DMS153 (cell line): Measurements from ENCODE around the gene ZNF613.
"Not testable (repeated sequence)": the region's sequence is repeated elsewhere in the genome, so short reads cannot be mapped to it uniquely, and the experiment has no call there.

ENCODE experiments used
- DNase-seq: peaks from one replicate; lab custom pipeline; 2025; lab: John Stamatoyannopoulos, UW

The ZNF613 gene

DNA sequence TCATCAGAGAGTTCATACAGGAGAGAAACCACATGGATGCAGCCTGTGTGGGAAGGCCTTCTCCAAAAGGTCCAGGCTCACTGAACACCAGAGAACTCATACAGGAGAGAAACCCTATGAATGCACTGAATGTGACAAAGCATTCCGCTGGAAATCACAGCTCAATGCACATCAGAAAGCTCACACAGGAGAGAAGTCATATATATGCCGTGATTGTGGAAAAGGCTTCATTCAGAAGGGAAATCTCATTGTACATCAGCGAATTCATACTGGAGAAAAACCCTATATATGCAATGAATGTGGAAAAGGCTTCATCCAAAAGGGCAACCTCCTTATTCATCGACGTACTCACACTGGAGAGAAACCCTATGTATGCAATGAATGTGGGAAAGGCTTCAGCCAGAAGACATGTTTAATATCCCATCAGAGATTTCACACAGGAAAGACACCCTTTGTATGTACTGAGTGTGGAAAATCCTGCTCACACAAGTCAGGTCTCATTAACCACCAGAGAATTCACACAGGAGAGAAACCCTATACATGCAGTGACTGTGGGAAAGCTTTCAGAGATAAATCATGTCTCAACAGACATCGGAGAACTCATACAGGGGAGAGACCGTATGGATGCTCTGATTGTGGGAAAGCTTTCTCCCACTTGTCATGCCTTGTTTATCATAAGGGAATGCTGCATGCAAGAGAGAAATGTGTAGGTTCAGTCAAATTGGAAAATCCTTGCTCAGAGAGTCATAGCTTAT lies 17.7 kb downstream of the ZNF613 start:
- no peak for DNase-seq

- no peak for DNase-seq
Observed at GRCh38 chr19:51946602-51947001, 19.3 kb downstream of the ZNF613 start.

DNA sequence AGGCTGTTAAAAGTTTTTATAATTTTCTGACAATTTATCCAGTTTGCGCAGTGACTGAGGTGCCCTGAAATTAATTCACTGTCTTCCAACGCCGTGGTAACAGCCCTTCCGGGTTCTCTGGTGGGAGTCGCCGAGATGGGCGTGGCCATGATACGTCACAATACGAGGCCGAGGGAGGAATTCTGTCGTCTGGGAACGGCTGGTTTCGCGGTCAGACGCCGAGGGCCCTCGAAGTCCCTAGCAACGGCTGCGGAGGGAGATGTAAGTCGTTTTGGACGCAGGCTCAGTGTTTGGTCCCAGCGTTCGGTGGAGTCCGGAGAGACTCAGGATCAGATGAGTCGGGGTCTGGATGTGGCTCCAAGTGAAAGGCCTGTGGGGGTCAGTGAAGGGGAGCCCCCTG lies 21.7 kb downstream of the ZNF613 start:
- DNase-seq = no peak

DNA sequence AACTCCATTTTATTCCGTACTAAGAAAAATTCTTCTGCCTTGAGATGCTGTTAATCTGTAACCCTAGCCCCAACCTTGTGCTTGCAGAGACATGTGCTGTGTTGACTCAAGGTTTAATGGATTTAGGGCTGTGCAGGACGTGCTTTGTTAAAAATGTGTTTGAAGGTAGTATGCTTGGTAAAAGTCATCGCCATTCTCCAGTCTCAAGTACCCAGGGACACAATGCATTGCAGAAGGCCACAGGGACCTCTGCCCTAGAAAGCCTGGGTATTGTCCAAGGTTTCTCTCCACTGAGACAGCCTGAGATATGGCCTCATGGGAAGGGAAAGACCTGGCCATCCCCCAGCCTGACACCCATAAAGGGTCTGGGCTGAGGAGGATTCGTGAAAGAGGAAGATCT lies 30.6 kb downstream of the ZNF613 start:
- not testable (repeated sequence) for DNase-seq

GRCh38 chr19:51959791-51960190 lies 32.5 kb downstream of the ZNF613 start:
- DNase-seq = no peak

DNA sequence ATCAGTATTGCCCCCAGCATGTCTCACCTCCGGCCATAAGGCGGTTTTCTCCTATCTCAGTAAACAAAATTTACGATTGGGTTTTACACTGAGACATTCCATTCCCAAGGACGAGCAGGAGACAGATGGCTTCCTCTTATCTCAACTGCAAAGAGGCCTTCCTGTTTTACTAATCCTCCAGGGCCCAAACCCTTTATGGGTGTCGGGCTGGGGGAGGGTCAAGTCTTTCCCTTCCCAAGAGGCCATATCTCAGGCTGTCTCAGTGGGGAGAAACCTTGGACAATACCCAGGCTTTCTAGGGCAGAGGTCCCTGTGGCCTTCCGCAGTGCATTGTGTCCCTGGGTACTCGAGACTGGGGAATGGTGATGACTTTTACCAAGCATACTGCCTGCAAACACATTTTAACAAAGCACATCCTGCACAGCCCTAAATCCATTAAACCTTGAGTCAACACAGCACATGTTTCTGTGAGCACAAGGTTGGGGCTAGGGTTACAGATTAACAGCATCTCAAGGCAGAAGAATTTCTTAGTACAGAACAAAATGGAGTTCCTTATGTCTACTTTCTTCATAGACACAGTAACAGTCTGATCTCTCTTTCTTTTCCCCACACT lies 33.5 kb downstream of the ZNF613 start:
- DNase-seq = peak; percentile 8

DNA sequence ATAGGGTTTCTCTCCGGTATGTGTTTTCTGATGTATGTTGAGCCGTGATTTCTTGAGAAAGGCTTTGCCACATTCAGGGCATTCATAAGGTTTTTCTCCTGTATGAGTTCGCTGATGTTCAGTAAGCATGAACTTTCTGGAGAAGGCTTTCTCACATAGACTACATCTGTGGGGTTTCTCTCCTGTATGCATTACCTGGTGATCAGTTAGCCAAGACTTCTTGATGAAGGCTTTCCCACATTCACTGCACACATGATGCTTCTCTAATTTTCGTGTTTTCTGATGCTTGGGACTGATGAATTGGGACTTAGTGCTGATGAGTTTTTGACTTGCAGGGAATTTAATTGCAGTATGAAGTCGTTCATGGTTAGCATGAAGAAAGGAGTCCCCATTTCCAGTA lies 38.3 kb downstream of the ZNF613 start:
- DNase-seq = no peak

GRCh38 chr19:51970718-51971117 lies 43.4 kb downstream of the ZNF613 start:
- no peak for DNase-seq

DNA sequence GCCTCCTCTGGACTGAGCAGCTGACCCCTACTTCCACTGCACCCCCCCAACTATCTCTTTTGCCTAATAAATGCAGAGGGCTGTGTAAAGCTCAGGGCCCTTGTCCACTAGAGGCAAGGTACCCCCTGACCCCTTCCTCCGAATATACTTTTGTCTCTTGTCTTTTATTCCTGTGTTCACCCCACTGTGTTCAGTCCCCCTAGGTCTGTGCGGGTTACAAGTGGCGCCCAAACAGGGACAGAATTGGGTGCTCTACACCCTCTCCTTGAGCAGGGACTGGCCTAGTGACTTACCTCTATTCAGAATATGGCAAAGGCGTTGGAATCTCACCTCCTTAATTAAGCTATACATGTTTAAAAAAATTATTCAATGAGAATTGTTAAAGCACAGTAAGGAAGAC lies 44.4 kb downstream of the ZNF613 start:
- DNase-seq = no peak

- DNase-seq = not testable (repeated sequence)
Observed at GRCh38 chr19:51975787-51976186, 48.5 kb downstream of the ZNF613 start.

DNA sequence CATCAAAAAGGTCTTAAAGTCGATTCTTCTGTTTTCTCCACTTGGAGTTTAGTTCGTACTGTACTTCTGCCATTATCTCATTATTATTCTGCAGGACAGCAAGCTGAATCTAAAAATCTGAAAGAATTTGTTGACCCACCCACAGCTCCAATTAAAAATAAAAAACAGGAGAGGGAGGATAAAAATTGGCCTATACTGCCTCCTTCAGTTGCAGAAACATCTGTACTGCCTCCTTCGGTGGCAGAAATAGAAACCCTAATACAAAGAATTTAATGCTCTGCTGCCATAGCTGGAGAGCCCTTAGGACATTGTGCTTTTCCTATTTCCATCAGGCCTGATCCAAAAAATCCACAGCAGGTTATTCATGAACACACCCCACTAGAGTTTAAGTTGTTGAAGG lies 49.6 kb downstream of the ZNF613 start:
- no peak for DNase-seq

- DNase-seq = no peak
Observed at GRCh38 chr19:51977346-51977745, 50.1 kb downstream of the ZNF613 start.

- no peak for DNase-seq
Observed at GRCh38 chr19:51978882-51979281, 51.6 kb downstream of the ZNF613 start.

GRCh38 chr19:51980116-51980736 lies 53.0 kb downstream of the ZNF613 start:
- DNase-seq = no peak

GRCh38 chr19:51980926-51981325 lies 53.7 kb downstream of the ZNF613 start:
- DNase-seq = not testable (repeated sequence)

- no peak for DNase-seq
Observed at GRCh38 chr19:51983361-51983760, 56.1 kb downstream of the ZNF613 start.

DNA sequence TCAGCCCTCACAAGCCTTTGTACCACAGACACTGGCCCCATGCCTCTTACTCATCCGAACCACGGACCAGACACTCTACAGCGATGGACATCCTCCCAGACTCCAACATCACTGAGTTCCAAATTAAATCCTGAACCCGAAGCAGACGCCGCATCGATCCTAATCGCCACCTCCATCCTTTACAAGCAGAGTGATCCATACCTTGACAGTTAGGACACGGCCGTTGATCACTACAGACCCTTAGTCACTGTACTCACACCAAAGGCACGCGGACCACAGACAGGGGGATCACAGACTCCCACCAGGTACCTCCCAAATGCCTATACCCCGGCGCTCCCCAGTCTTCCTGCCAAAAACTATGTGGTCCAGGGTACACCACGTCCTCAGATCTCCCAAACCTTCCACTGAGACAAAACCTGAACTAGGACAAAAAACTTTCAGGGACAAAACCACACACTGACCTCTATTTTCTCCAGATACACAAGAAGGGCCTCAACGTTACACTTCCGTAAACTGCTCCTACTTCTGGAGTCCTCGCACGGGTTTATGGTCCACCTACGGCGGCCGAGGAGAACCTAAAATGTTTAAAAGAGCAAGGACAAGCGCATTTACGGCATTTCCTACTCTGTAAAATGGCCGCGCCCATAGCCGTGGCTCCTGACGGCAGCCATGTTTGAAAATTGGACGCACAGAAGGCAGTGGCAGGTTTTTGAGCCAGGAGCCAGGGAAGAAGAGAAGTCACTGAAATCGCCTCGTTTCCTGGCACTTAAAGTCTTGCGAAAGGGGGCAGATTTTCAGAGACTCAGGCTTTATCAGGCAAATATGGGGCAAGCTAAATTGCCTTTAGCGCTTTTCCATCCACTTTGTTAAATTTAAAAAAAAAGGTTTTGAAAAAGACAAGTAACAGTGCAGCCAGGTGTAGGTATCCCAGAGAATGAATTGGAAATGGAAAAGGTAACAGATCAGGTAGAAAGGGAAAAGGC lies 59.3 kb downstream of the ZNF613 start, which contains the start of gene ZNF350:
Gene ZNF350 (minus strand): TSS at position 532 of the 983 bp plus-strand sequence. CDS start 12,480 bp downstream, outside the sequence.
- DNase-seq = peak; percentile 91

DNA sequence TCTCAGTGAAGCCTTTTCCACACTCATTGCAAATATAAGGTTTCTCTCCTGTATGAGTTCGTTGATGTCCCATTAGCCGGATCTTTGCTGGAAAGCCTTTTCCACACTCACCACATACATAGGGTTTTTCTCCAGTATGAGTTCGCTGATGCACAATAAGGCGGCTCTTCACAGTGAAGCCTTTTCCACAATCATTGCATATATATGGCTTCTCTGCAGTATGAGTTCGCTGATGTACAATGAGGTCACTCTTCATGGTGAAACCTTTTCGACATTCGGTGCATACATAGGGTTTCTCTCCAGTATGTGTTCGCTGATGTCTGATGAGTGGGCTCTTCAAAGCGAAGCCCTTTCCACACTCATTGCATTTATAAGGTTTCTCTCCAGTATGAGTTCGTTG lies 66.2 kb downstream of the ZNF613 start:
- DNase-seq = no peak

DNA sequence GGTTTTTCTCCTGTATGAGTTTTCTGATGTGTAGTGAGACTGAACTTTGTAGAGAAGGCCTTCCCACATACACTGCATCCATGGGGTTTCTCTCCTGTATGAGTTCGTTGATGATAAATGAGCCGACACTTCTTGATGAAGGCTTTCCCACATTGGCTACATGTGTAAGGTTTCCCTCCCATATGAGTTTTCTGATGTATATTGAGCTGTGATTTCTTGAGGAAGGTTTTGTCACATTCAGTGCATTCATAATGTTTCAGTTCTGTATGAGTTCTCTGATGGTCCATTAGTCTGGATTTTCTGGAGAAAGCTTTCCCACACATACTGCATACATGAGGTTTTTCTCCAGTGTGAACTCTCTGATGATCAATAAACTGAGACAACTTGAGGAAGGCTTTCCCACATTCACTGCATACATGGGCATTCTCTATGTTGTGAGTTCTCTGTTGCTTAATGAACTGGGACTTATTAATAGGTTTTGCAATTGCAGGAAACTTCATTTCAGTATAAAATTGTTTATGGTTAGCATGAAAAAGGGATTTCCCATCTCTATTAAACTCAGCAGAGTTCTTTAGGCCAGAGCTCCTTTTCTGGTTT lies 66.9 kb downstream of the ZNF613 start:
- no peak for DNase-seq
